UCSD-AML1 (cell line): Measurements from ENCODE around the gene CFAP46.
"Not testable (repeated sequence)": the region's sequence is repeated elsewhere in the genome, so short reads cannot be mapped to it uniquely, and the experiment has no call there.

Source experiments
- DNase-seq: peaks from one replicate; lab custom pipeline; 2025; ENCODE audit not compliant: unreplicated experiment; lab: John Stamatoyannopoulos, UW

Gene CFAP46

DNA sequence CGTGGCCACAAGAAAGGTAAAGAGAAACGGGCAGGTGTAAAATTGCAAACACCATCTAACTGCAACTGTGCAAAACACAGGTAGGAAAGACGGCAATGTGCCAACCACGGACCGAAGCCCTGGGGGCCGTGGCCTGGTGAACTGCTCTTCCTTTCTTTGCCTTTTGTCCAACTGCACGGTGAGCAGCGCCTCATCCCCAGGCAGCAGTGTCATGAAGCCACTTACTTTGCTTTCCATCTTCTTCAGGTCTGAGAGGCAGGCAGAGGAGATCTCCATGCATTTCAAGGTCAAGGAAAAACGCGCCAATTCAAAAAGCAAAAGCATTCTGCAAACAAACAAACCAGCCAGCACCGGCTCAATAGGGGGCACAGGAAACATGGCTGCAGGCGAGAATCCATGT lies 12.9 kb downstream of the CFAP46 start:
- DNase-seq = no peak

GRCh38 chr10:132928261-132928660 lies 14.1 kb downstream of the CFAP46 start:
- no peak for DNase-seq

DNA sequence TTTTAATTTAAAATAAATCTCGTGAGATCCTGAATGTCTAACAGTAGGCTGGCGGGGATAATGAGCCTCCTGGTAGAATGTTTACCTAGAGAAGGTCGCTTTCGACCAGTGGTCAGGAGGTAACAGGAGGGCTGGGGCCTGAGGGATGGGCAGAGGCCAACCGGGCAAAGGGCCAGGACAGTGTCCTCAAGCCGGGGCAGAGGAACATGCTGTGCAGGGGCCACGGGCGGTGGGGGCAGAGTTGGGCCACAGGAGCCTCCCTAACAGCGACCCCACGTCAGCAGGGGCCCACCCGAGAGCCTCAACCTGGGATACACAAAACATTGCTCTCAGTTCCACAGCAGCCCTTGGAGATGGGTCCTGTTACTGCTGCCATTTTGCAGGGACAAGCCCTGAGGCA lies 14.5 kb downstream of the CFAP46 start:
- no peak for DNase-seq

GRCh38 chr10:132926777-132927650 lies 15.4 kb downstream of the CFAP46 start:
- no peak for DNase-seq

GRCh38 chr10:132926070-132926469 lies 16.3 kb downstream of the CFAP46 start:
- no peak for DNase-seq

- no peak for DNase-seq
Measured at GRCh38 chr10:132925614-132926013, 16.8 kb downstream of the CFAP46 start.

DNA sequence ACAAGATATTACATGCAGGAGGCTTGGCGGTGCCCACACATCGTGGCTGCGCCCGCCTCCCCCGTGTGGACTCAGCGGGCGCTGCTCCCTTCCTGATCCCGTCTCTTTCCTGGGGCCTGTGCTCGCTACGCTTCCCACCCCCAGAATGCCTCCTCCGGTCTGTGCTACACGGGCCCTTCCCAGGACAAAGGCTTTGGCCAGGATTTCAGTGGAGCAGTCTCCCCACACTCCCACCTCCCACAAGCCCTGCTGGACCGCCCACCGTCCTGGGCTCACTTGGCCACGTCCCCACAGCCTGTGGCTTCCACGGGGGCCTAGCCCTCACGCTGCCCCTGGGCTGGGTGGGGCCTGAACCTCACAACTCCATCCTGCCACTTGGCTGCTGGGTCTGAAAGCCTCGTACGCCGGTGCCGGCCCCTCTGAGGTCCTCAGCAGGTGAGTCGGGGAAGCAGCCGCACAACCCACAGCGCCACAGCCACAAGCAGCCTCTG lies 17.3 kb downstream of the CFAP46 start:
- no peak for DNase-seq

GRCh38 chr10:132924046-132924952 lies 18.1 kb downstream of the CFAP46 start:
- no peak for DNase-seq

DNA sequence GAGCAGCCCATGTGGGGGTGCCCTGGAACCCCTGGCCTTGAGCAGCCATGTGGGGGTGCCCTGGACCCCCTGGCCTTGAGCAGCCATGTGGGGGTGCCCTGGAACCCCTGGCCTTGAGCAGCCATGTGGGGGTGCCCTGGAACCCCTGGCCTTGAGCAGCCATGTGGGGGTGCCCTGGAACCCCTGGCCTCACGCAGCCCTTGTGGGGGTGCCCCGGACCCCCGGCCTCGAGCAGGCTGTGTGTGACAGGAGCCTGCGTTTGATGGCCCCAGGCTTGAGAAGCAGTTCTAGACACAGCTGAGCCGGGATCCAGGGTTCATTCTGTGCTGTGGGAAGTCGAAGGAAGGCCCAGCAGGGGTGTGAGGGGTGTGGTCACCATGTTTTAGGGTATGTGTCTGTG lies 19.0 kb downstream of the CFAP46 start:
- DNase-seq = not testable (repeated sequence)

- DNase-seq = no peak
Measured at GRCh38 chr10:132922872-132923271, 19.5 kb downstream of the CFAP46 start.

DNA sequence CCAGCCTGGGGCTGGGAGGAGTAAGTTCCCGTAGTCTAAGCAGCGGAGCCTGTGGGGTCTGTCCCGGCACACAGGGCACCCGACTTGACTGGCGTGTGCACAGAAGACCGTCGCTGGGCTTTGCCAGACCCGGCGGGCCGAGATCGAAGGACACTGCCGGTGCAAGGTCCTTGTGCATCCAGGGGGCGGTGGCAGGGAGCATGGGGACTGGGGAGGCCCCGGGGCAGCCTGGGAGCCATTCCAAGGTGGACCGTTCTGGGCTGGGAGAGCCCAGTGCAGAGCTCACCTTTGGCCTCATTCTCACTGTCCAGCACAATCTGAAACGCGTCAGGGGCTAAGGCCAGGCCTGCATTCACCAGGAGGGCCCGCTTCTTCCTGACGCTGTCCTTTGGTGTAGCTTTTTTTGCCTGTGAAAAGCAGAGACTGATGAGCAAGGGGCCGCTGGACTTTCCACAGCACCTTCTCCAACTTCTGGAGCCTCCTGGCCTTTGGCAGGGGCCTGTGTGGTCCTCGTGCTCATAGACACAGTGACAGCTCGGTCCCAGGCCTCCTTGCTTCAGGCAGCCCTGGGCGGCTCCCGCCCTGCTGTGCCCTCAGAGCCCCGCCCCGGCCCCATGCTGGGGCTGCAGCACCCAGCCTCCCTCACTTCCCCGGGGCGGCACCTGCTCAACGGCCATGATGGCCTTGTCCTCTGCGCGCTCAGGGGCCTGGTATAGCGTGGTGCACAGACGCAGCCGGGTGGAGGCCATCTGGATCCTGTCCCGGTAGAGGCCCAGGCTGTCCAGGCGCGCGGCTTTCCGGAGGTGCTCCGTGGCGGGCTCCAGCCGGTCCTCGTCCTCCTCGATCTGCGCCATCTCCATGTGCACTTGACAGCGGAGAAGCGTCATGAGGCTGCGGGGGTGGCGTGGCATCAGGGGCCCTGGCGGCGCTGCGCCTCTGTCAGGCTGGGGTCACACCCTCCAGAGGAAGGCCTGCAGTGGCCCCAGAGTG lies 20.3 kb downstream of the CFAP46 start:
- DNase-seq = no peak

DNA sequence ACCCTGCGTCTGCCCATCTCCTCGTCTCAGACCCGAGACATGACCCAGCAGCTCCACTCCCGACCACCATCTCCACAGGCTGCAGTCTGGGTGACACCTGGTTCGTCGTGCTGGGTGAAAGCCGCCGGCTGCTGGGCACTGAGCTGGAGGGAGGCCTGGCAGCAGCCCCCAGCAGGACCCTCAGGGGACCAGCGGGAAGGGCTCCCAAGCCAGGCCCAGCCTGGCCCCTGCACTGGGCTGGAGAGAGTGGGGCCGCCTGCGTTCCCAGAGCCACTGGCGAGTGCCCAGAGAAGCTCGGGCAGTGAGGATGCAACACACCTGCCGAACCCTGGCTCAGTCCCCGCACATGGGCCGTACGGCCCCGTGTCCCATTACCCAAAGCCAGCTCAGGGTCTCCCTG lies 21.3 kb downstream of the CFAP46 start:
- no peak for DNase-seq

DNA sequence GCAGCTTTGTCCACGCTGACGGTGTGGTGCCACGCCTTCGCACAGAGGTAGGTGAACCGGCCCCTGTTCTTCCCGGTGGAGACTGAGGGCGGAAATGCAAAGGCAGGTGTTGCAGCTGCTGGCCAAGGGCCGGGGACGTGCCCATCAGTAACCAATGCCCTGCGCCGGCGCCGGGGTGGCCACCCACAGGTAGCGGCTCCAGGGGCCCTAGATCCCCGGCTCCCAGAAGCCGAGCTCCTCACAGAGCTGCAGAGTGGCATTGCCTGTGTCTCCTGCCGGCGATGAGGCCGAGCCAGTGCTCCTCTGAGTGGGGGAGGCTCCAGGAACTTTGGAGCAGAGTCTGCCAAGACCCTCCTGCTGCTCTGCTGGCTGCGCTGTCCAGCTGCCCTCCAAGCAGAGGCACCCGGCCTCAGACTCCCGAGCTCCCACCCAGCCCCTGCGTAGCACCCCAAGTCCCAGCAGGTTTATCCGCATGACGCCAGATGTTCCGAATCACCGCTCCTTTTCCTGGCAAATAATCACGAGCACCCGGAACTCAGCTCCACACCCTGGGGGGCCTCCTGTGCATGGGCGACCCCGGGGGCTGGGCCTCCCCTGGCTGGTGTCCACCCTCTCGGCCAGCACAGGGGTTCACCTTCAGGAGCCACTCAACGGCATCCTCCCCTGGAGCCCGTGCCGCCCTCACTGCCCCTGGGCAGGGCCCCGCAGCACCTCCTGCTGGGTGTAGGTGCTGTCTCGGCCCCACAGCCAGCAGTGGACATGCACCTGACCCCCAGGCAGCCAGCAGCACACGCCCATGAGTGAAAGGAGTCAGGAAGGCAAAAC lies 22.1 kb downstream of the CFAP46 start:
- DNase-seq = no peak

- DNase-seq = no peak
Measured at GRCh38 chr10:132919374-132920100, 22.8 kb downstream of the CFAP46 start.

GRCh38 chr10:132918617-132919373 lies 23.6 kb downstream of the CFAP46 start:
- no peak for DNase-seq

DNA sequence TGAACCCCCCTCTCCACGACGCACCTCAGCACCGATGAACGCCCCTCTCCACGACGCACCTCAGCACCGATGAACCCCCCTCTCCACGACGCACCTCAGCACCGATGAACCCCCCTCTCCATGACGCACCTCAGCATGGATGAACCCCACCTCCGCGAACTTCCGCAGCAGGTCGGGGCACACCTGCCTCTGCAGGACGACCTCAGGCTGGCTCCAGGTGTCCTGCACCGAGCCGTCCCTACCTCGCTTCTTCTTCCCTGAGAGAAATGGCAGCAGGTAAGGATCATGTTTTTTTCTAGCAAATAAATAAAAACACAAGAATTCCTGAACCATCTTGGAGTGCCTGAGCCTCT lies 24.1 kb downstream of the CFAP46 start:
- no peak for DNase-seq

DNA sequence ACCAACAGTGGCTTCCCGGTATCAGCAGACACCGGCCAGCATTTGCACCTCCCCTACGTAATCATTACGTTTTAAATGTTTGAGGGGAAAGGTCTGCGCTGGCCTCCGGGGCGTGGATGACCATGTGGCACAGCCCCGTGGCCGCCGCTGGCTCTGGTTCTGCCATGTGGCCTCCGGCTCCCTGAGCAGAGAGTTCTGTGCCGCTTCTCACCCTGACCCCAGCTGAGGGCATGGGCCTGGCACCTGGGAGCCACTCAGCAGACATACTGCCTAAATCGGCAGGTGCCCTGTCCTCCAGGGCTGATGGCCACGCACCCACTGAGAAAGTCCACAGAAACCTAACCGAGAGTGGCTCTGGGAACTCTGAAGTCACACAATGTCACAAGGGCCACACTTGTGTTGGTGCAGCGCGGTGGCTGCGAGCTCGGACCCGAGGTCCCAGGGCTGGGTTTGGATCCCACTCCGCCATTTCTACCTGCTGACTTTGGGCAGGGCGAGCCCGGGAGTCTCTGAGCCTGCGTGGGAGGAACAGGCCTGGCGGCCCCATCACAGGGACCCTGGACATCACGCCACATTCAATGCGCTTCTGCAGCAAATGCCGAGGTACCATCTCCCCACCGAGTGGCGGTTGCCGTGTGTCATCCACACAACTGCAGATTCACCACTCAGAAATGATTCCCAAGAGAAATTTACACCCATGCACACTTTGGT lies 25.3 kb downstream of the CFAP46 start:
- DNase-seq = no peak

DNA sequence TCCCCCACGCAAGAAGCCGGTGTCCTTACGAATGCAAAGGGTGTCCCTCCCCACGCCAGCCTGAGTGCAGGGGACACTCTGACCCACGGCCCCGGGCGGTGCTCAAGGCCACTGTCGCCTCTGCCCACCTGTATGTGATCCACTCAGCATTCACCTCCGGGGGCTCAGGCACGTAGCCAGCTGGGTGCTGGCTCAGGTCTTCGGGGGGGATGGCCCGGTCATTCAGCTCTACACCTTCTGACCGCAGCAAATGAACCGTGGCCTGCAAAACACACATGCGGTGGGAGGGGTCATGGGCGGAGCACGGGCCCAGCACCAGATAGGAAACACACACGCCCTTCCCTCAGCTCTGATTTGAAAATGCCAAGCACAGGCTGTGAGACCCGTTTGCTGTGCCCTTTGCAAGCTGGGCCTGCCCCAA lies 25.9 kb downstream of the CFAP46 start:
- DNase-seq = no peak
